Activated CD8-positive, alpha-beta memory T cell treated with anti-CD3 and anti-CD28 coated beads for 36 hours (primary cell): ENCODE data around the gene SSR4. TPM values are rescaled to one million over a fixed set of nuclear protein-coding genes. Genes with fewer than 3 reads are reported as not detected.

ENCODE experiments used
- total RNA-seq, 2 experiments: library from RNA; stranded (reverse); gene quantifications; one replicate each; pipeline ENCODE4 v1.2.3, GENCODE V29; 2021

SSR4 gene
- total RNA-seq, 2 experiments from 2014 or later: 155 to 163 TPM

Other genes with a start within 250 kb of the SSR4 start
- 10 to 100 TPM; 28.0 to 31.7 TPM for gene CCNQ, start 195.5 kb upstream of the SSR4 start, total RNA-seq
- gene DUSP9, start 147.5 kb upstream of the SSR4 start, total RNA-seq: under 1 TPM; 0.11 to 0.15 TPM
- gene PNCK, start 120.9 kb upstream of the SSR4 start, total RNA-seq: not detected
- under 1 TPM; 0.63 to 0.80 TPM for gene SLC6A8, start 106.7 kb upstream of the SSR4 start, total RNA-seq
- gene BCAP31, start 70.3 kb upstream of the SSR4 start, total RNA-seq: 100 to 1,000 TPM; 145 to 150 TPM
- 1 to 10 TPM; 3.5 to 4.4 TPM for gene ABCD1, start 69.8 kb upstream of the SSR4 start, total RNA-seq
- gene PLXNB3, start 30.4 kb upstream of the SSR4 start, total RNA-seq: under 1 TPM; 0.48 to 0.63 TPM
- not detected for gene SRPK3, start 13.6 kb upstream of the SSR4 start, total RNA-seq
- gene IDH3G, start 293 bp upstream of the SSR4 start, total RNA-seq: 10 to 100 TPM; 52.7 to 55.6 TPM
- under 1 TPM; 0.94 to 0.99 TPM for gene PDZD4, start 35.9 kb downstream of the SSR4 start, total RNA-seq
- gene L1CAM, start 91.5 kb downstream of the SSR4 start, total RNA-seq: under 1 TPM; 0.19 to 0.31 TPM
- not detected for gene AVPR2, start 110.0 kb downstream of the SSR4 start, total RNA-seq
- 100 to 1,000 TPM; 112 to 113 TPM for gene ARHGAP4, start 131.6 kb downstream of the SSR4 start, total RNA-seq
- 100 to 1,000 TPM; 166 to 167 TPM for gene NAA10, start 140.4 kb downstream of the SSR4 start, total RNA-seq
- 1 to 10 TPM; 5.3 to 6.3 TPM for gene RENBP, start 150.0 kb downstream of the SSR4 start, total RNA-seq
- gene HCFC1, start 177.2 kb downstream of the SSR4 start, total RNA-seq: 100 to 1,000 TPM; 136 to 142 TPM
- 1 to 10 TPM; 3.5 to 4.0 TPM for gene TMEM187, start 178.1 kb downstream of the SSR4 start, total RNA-seq
- 100 to 1,000 TPM; 201 to 202 TPM for gene IRAK1, start 225.2 kb downstream of the SSR4 start, total RNA-seq